HEK293T (cell line): Measurements from ENCODE around the gene TPSAB1.

Experiments
- CTCF ChIA-PET: fragments of 350-600 bp; formaldehyde crosslinking; extraction: SDS; loops from one replicate; lab custom pipeline; 2021; ENCODE audit warnings: antibody characterized with exemption, inconsistent platforms; lab: Yijun Ruan, JAX
- POLR2A ChIA-PET: fragments of 350-600 bp; formaldehyde crosslinking; extraction: SDS; loops from one replicate; lab custom pipeline; 2020; ENCODE audit warnings: antibody characterized with exemption, inconsistent platforms; lab: Yijun Ruan, JAX
- DNase-seq: peaks from one replicate; pipeline ENCODE4 v3.0.0; 2012; ENCODE audit warnings: mixed read lengths; ENCODE audit errors: extremely low spot score
- ARNT ChIP-seq: fragments of 450-650 bp; IDR thresholded peaks from 2 replicates; pipeline ENCODE4 v1.6.1; 2017; ENCODE audit warnings: mild to moderate bottlenecking
- BHLHE40 ChIP-seq: fragments of 450-650 bp; IDR thresholded peaks from 2 replicates; pipeline ENCODE4 v1.6.1; 2016; ENCODE audit warnings: mild to moderate bottlenecking, moderate library complexity, borderline replicate concordance
- CTBP1 ChIP-seq: fragments of 450-650 bp; IDR thresholded peaks from 2 replicates; pipeline ENCODE4 v1.6.1; 2016; ENCODE audit warnings: borderline replicate concordance
- ELF4 ChIP-seq: fragments of 450-650 bp; IDR thresholded peaks from 2 replicates; pipeline ENCODE4 v1.6.1; 2017; ENCODE audit warnings: antibody characterized with exemption
- FOXA1 ChIP-seq: fragments of 450-650 bp; IDR thresholded peaks from 2 replicates; pipeline ENCODE4 v1.6.1; 2016; ENCODE audit warnings: mild to moderate bottlenecking
- FOXK2 ChIP-seq: fragments of 450-650 bp; IDR thresholded peaks from 2 replicates; pipeline ENCODE4 v1.6.1; 2016; ENCODE audit warnings: mild to moderate bottlenecking
- FOXM1 ChIP-seq: fragments of 450-650 bp; IDR thresholded peaks from 2 replicates; pipeline ENCODE4 v1.6.1; 2017; ENCODE audit warnings: mild to moderate bottlenecking, borderline replicate concordance
- HDGF ChIP-seq: fragments of 450-650 bp; IDR thresholded peaks from 2 replicates; pipeline ENCODE4 v1.6.1; 2017; ENCODE audit warnings: antibody characterized with exemption, borderline replicate concordance
- L3MBTL2 ChIP-seq: fragments of 450-650 bp; conservative IDR thresholded peaks from 2 replicates; pipeline ENCODE4 v1.6.1; 2016; ENCODE audit warnings: mild to moderate bottlenecking
- LEF1 ChIP-seq: fragments of 450-650 bp; IDR thresholded peaks from 2 replicates; pipeline ENCODE4 v1.6.1; 2017; ENCODE audit warnings: mild to moderate bottlenecking, borderline replicate concordance
- NFRKB ChIP-seq: fragments of 450-650 bp; IDR thresholded peaks from 2 replicates; pipeline ENCODE4 v1.6.1; 2016; ENCODE audit warnings: mild to moderate bottlenecking, moderate library complexity
- PKNOX1 ChIP-seq: fragments of 450-650 bp; IDR thresholded peaks from 2 replicates; pipeline ENCODE4 v1.6.1; 2016
- SP1 ChIP-seq: fragments of 450-650 bp; IDR thresholded peaks from 2 replicates; pipeline ENCODE4 v1.6.1; 2017
- SUZ12 ChIP-seq: fragments of 450-650 bp; IDR thresholded peaks from 2 replicates; pipeline ENCODE4 v1.6.1; 2016; ENCODE audit warnings: mild to moderate bottlenecking
- TARDBP ChIP-seq: fragments of 450-650 bp; IDR thresholded peaks from 2 replicates; pipeline ENCODE4 v1.6.1; 2016
- ZNF384 ChIP-seq: fragments of 450-650 bp; IDR thresholded peaks from 2 replicates; pipeline ENCODE4 v1.6.1; 2016

The TPSAB1 gene

GRCh38 chr16:1211451-1212268 lies 28.8 kb upstream of the TPSAB1 start:
- POLR2A ChIA-PET, result no interaction called here
- no peak for DNase-seq
- TF ChIP-seq BHLHE40, result no peak
- TF ChIP-seq FOXM1, result no peak
- TF ChIP-seq ELF4, result no peak
- TF ChIP-seq L3MBTL2, result no peak
- TF ChIP-seq HDGF, result no peak
- TF ChIP-seq FOXK2, result no peak
- TF ChIP-seq TARDBP, result no peak
- no peak for TF ChIP-seq FOXA1
- CTCF ChIA-PET, result interaction anchor here (0.6 kb wide), 1 partner anchor 17 kb away, joined by 4 read pairs; no protein-coding TSS in a partner anchor

GRCh38 chr16:1212616-1213194 lies 27.8 kb upstream of the TPSAB1 start:
- ChIA-PET CTCF (no interaction called here), POLR2A (no interaction called here)
- no peak for DNase-seq
- no peak for TF ChIP-seq FOXA1
- no peak for TF ChIP-seq PKNOX1
- no peak for TF ChIP-seq SP1
- TF ChIP-seq TARDBP, result no peak
- TF ChIP-seq FOXM1, result no peak
- no peak for TF ChIP-seq BHLHE40
- TF ChIP-seq ARNT, result no peak
- TF ChIP-seq LEF1, result no peak
- TF ChIP-seq CTBP1, result no peak
- no peak for TF ChIP-seq FOXK2

- CTCF ChIA-PET, result no interaction called here
- TF ChIP-seq FOXK2 (no peak), SUZ12 (no peak), CTBP1 (no peak), PKNOX1 (no peak), ELF4 (no peak), LEF1 (no peak), NFRKB (no peak), FOXM1 (no peak), HDGF (no peak), ARNT (no peak), ZNF384 (no peak), BHLHE40 (no peak)
- POLR2A ChIA-PET, result no interaction called here
- DNase-seq, result no peak
These were observed 27.3 kb upstream of the TPSAB1 start for GRCh38 chr16:1213231-1213630.

- no peak for TF ChIP-seq ARNT
- TF ChIP-seq FOXK2, result no peak
- TF ChIP-seq L3MBTL2, result no peak
- TF ChIP-seq SP1, result no peak
- no peak for TF ChIP-seq FOXA1
- DNase-seq, result no peak
- POLR2A ChIA-PET, result no interaction called here
- CTCF ChIA-PET, result no interaction called here
These were observed 26.6 kb upstream of the TPSAB1 start for GRCh38 chr16:1213796-1214372.

- TF ChIP-seq BHLHE40 (no peak), FOXA1 (no peak), SP1 (no peak)
- no peak for DNase-seq
- ChIA-PET POLR2A (no interaction called here), CTCF (no interaction called here)
These were observed 25.8 kb upstream of the TPSAB1 start for GRCh38 chr16:1214719-1215118.

GRCh38 chr16:1215574-1216295 lies 24.8 kb upstream of the TPSAB1 start:
- TF ChIP-seq SUZ12 (no peak), FOXM1 (no peak), ARNT (no peak), LEF1 (no peak), L3MBTL2 (no peak), BHLHE40 (no peak), CTBP1 (no peak), TARDBP (no peak), PKNOX1 (no peak), FOXA1 (no peak), FOXK2 (no peak), HDGF (no peak), ZNF384 (no peak), NFRKB (no peak), SP1 (no peak), ELF4 (no peak)
- POLR2A ChIA-PET, result no interaction called here

More at GRCh38 chr16:1215574-1216295, 24.8 kb upstream of the TPSAB1 start:
- DNase-seq, result no peak
- CTCF ChIA-PET, result no interaction called here
